C4-2B (cell line): ENCODE data around the gene REN.

ENCODE experiments used
- ZFX ChIP-seq: fragments of 450-650 bp; IDR thresholded peaks from 2 replicates; pipeline ENCODE4 v1.6.1; 2017
- TF ChIP-seq, protein P1 (sequence below): fragments of 450-650 bp; conservative IDR thresholded peaks from 2 replicates; pipeline ENCODE4 v1.5.1; 2017; ENCODE audit warnings: mild to moderate bottlenecking

DNA sequence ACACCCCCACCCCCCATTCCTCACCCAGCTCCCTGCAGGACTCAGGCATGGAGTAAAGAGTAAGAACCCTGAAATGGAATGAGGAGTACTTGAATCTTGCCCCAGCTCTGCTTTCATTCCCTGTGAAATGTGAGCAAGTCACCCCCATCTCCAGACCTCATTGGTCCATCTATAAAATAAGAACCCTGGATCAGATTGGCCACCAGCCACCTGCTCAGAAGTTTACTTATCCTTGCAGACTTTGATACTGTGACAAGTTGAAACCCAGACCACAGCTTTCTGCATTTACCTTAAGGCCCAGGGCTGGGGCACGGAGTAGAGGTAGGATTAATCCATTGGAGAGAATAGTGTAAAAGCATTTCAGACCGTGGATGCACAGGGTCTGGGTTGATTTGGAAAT is 27.9 kb upstream of the REN start:
- TF ChIP-seq, protein P1, sequence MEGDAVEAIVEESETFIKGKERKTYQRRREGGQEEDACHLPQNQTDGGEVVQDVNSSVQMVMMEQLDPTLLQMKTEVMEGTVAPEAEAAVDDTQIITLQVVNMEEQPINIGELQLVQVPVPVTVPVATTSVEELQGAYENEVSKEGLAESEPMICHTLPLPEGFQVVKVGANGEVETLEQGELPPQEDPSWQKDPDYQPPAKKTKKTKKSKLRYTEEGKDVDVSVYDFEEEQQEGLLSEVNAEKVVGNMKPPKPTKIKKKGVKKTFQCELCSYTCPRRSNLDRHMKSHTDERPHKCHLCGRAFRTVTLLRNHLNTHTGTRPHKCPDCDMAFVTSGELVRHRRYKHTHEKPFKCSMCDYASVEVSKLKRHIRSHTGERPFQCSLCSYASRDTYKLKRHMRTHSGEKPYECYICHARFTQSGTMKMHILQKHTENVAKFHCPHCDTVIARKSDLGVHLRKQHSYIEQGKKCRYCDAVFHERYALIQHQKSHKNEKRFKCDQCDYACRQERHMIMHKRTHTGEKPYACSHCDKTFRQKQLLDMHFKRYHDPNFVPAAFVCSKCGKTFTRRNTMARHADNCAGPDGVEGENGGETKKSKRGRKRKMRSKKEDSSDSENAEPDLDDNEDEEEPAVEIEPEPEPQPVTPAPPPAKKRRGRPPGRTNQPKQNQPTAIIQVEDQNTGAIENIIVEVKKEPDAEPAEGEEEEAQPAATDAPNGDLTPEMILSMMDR = no peak
- no peak for TF ChIP-seq ZFX
